Thyroid gland (tissue), 4 donors: Measurements from ENCODE around the gene SLC6A6. TPM values are rescaled to one million over a fixed set of nuclear protein-coding genes. Genes with fewer than 3 reads are reported as not detected.
A peak's percentile ranks its signal among the peaks of the same experiment; 100 is the strongest.

ENCODE experiments used
- DNase-seq, 2 donors: peaks; one replicate each; pipeline ENCODE4 v3.0.0-alpha.2; 2019
- H3K27ac ChIP-seq, 3 donors: fragments of 200-600 bp; sonication (generic); 1 replicate in 2 of 3; 2 replicates in 1 of 3; pipeline ENCODE4 v1.5.1; 2016 to 2019; ENCODE audit warnings: mild to moderate bottlenecking in 1 of 3, moderate library complexity in 1 of 3
- H3K27me3 ChIP-seq: fragments of 200-600 bp; sonication (generic); one replicate; pipeline ENCODE4 v1.5.1; 2019
- H3K36me3 ChIP-seq, 2 donors: fragments of 200-600 bp; sonication (generic); one replicate each; pipeline ENCODE4 v1.5.1; 2016 to 2019
- H3K4me1 ChIP-seq, 2 donors: fragments of 200-600 bp; sonication (generic); one replicate each; pipeline ENCODE4 v1.5.1; 2017 to 2019
- H3K4me3 ChIP-seq, 3 donors: fragments of 200-600 bp; sonication (generic); replicated peaks in 1 of 3; 1 replicate in 2 of 3; 2 replicates in 1 of 3; pipeline ENCODE4 v1.5.1; 2016; ENCODE audit warnings: mild to moderate bottlenecking in 1 of 3
- H3K9me3 ChIP-seq: fragments of 200-600 bp; sonication (generic); one replicate; pipeline ENCODE4 v1.5.1; 2017
- CTCF ChIP-seq, 6 experiments: fragments of 200-600 bp in 3 of 6; fragments of 450-650 bp in 3 of 6; sonication (generic) in 3 of 6; IDR thresholded peaks; one replicate each; pipeline ENCODE4 v1.5.1; 2016 to 2019; ENCODE audit warnings: antibody characterized with exemption in 6 of 6, mild to moderate bottlenecking in 2 of 6, inconsistent platforms in 1 of 6, moderate library complexity in 1 of 6
- POLR2A ChIP-seq, 2 donors: fragments of 450-650 bp; IDR thresholded peaks; one replicate each; pipeline ENCODE4 v1.6.1; 2017; ENCODE audit warnings: antibody characterized with exemption in 2 of 2, mild to moderate bottlenecking in 2 of 2, moderate library complexity in 1 of 2
- WGBS, 2 donors: methylation state at CpG; one replicate each; pipeline ENCODE4 v1.1.5; 2017; 5-methylcytosine and 5-hydroxymethylcytosine counted together
- intact Hi-C: fragments of 100-400 bp; cut with DNase I; formaldehyde crosslinking; loops from one replicate; pipeline ENCODE4 v1.15.1; 2023
- total RNA-seq, 4 donors: library from RNA; depleted of rRNA; stranded (reverse); fragments of >200 nt; gene quantifications; one replicate each; pipeline ENCODE4 v1.2.3, GENCODE V29; 2016

The SLC6A6 gene
- total RNA-seq, 4 donors from 2014 or later: 42.7 to 98.0 (median 72.5) TPM

- DNase-seq: no peak
- TF ChIP-seq POLR2A (IDR thresholded peaks at IDR 0.05): no peak
- no peak for TF ChIP-seq CTCF (IDR thresholded peaks at IDR 0.05)
- Histone ChIP-seq H3K4me1 (peaks cover 46 to 66% of the 10 kb centered on the region in 2 donors), H3K27me3 (no peaks in the 10 kb centered on the region), H3K36me3 (peaks cover 0 to 4% of the 10 kb centered on the region in 2 donors), H3K27ac (no peak overlapping the region), H3K4me3 (no peak overlapping the region), H3K9me3 (no peaks in the 10 kb centered on the region)
- WGBS, 2 donors: 56 to 63% methylated on average over 6 of the region's 6 CpGs
- intact Hi-C loops: no loop called here
Observed at GRCh38 chr3:14438929-14439328, 36.5 kb downstream of the SLC6A6 start.

- Histone ChIP-seq H3K4me1 (peaks cover 39 to 59% of the 10 kb centered on the region in 2 donors), H3K9me3 (no peaks in the 10 kb centered on the region), H3K36me3 (peaks cover 0 to 5% of the 10 kb centered on the region in 2 donors), H3K4me3 (no peak overlapping the region), H3K27me3 (no peaks in the 10 kb centered on the region), H3K27ac (no peak overlapping the region)
- no peak for TF ChIP-seq POLR2A (IDR thresholded peaks at IDR 0.05)
- TF ChIP-seq CTCF (IDR thresholded peaks at IDR 0.05): no peak
- intact Hi-C loops: no loop called here
- DNase-seq: peak; percentile 53 to 62
- 16 to 37% methylated on average over 8 to 13 of the region's 13 CpGs for WGBS, 2 donors
Observed at GRCh38 chr3:14439501-14440167, 37.2 kb downstream of the SLC6A6 start.

- peaks cover 0 to 5% of the 10 kb centered on the region in 2 donors for H3K36me3 ChIP-seq
- WGBS, 2 donors: 28 to 64% methylated on average over 3 of the region's 3 CpGs
- peaks cover 34 to 54% of the 10 kb centered on the region in 2 donors for H3K4me1 ChIP-seq
- no peak overlapping the region for H3K27ac ChIP-seq
- DNase-seq: no peak
- no peak for TF ChIP-seq POLR2A (IDR thresholded peaks at IDR 0.05)
- TF ChIP-seq CTCF (IDR thresholded peaks at IDR 0.05): no peak
- no peak overlapping the region for H3K4me3 ChIP-seq
- no peaks in the 10 kb centered on the region for H3K9me3 ChIP-seq
- intact Hi-C loops: no loop called here
- no peaks in the 10 kb centered on the region for H3K27me3 ChIP-seq
Observed at GRCh38 chr3:14440168-14440518, 37.7 kb downstream of the SLC6A6 start.

GRCh38 chr3:14440531-14441239 lies 38.3 kb downstream of the SLC6A6 start:
- WGBS, 2 donors: 57 to 59% methylated on average over 8 to 10 of the region's 11 CpGs
- TF ChIP-seq CTCF (IDR thresholded peaks at IDR 0.05): no peak
- TF ChIP-seq POLR2A (IDR thresholded peaks at IDR 0.05): no peak
- no peaks in the 10 kb centered on the region for H3K27me3 ChIP-seq
- peak; percentile 65 to 78 for DNase-seq
- H3K4me1 ChIP-seq: peaks cover 29 to 49% of the 10 kb centered on the region in 2 donors
- intact Hi-C loops: no loop called here
- peaks cover 3 to 9% of the 10 kb centered on the region in 2 donors for H3K36me3 ChIP-seq
- H3K9me3 ChIP-seq: no peaks in the 10 kb centered on the region
- no peak overlapping the region for H3K4me3 ChIP-seq
- H3K27ac ChIP-seq: no peak overlapping the region
